PC-9 (cell line): ENCODE results near the gene SCGB1A1.

Experiments used
- EZH2 ChIP-seq: fragments of 200-600 bp; sonication (generic); IDR thresholded peaks from 2 replicates; pipeline ENCODE4 v1.8.0; 2017; ENCODE audit warnings: antibody characterized with exemption, low read depth
- TF ChIP-seq, protein P1 (sequence below): fragments of 200-600 bp; sonication (generic); conservative IDR thresholded peaks from 2 replicates; pipeline ENCODE4 v1.6.1; 2017; ENCODE audit warnings: mixed run types, antibody characterized with exemption, mild to moderate bottlenecking, moderate library complexity

DNA sequence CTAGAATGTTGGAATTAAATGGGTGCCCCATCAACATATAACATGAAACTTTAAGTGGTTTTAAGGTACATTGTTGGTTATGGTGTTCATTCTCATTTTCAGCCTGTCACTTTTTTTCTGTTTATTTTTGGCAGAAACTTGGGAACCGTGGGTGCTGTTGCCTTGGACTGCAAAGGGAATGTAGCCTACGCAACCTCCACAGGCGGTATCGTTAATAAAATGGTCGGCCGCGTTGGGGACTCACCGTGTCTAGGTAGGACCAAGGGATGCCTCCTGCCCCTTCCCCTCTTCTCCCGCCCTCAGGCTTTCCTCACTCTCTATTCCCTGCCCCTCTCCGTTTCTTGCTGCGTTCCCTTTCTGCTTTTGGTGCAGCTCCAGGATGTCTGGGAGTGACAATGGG, 29.8 kb upstream of the SCGB1A1 start:
- TF ChIP-seq, protein P1, sequence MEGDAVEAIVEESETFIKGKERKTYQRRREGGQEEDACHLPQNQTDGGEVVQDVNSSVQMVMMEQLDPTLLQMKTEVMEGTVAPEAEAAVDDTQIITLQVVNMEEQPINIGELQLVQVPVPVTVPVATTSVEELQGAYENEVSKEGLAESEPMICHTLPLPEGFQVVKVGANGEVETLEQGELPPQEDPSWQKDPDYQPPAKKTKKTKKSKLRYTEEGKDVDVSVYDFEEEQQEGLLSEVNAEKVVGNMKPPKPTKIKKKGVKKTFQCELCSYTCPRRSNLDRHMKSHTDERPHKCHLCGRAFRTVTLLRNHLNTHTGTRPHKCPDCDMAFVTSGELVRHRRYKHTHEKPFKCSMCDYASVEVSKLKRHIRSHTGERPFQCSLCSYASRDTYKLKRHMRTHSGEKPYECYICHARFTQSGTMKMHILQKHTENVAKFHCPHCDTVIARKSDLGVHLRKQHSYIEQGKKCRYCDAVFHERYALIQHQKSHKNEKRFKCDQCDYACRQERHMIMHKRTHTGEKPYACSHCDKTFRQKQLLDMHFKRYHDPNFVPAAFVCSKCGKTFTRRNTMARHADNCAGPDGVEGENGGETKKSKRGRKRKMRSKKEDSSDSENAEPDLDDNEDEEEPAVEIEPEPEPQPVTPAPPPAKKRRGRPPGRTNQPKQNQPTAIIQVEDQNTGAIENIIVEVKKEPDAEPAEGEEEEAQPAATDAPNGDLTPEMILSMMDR = no peak
- no peak for TF ChIP-seq EZH2
